Colonic mucosa (tissue), 4 donors: Measurements from ENCODE around the gene MTA1. TPM values are rescaled to one million over a fixed set of nuclear protein-coding genes. Genes with fewer than 3 reads are reported as not detected.

Experiments
- DNase-seq: peaks from one replicate; pipeline ENCODE4 v3.0.0-alpha.2; 2020
- H3K27ac ChIP-seq: fragments of 200-600 bp; one replicate; pipeline ENCODE4 v1.8.0; 2021
- H3K27me3 ChIP-seq: fragments of 200-600 bp; one replicate; pipeline ENCODE4 v1.8.0; 2021
- H3K36me3 ChIP-seq: fragments of 200-600 bp; one replicate; pipeline ENCODE4 v1.8.0; 2021
- H3K4me1 ChIP-seq: fragments of 200-600 bp; one replicate; pipeline ENCODE4 v1.8.0; 2021; ENCODE audit warnings: mild to moderate bottlenecking
- H3K4me3 ChIP-seq: fragments of 200-600 bp; one replicate; pipeline ENCODE4 v1.8.0; 2021
- H3K9ac ChIP-seq, 2 donors: one replicate each; pipeline ENCODE4 v1.7.0; 2013; ENCODE audit warnings: control low read depth in 2 of 2, low read depth in 2 of 2, low read length in 2 of 2
- H3K9me3 ChIP-seq: fragments of 200-600 bp; one replicate; pipeline ENCODE4 v1.8.0; 2021
- intact Hi-C: fragments of 100-400 bp; cut with DNase I; formaldehyde crosslinking; loops from one replicate; pipeline ENCODE4 v1.14.1; 2022
- total RNA-seq, 2 donors: library from RNA; stranded (reverse); fragmentation: NEBNext Ultra II Directional in 1 of 2; extraction: Animal tissue kit (Norgen Biotek cat#: 25700) in 1 of 2; gene quantifications; one replicate each; pipeline ENCODE4 v1.2.1, GENCODE V29; 2021
- TF ChIP-seq, protein P1 (sequence below): fragments of 200-600 bp; IDR thresholded peaks from one replicate; pipeline ENCODE4 v1.8.0; 2022; ENCODE audit warnings: antibody characterized with exemption, mild to moderate bottlenecking
- donor health status: healthy.
- donor health status: DM: no; HTN: no; CAD: no.
- donor health status: DM: no; HTN: no; CAD: no.

MTA1 gene
- total RNA-seq, 2 donors from 2014 or later: 47.0 to 90.2 TPM

DNA sequence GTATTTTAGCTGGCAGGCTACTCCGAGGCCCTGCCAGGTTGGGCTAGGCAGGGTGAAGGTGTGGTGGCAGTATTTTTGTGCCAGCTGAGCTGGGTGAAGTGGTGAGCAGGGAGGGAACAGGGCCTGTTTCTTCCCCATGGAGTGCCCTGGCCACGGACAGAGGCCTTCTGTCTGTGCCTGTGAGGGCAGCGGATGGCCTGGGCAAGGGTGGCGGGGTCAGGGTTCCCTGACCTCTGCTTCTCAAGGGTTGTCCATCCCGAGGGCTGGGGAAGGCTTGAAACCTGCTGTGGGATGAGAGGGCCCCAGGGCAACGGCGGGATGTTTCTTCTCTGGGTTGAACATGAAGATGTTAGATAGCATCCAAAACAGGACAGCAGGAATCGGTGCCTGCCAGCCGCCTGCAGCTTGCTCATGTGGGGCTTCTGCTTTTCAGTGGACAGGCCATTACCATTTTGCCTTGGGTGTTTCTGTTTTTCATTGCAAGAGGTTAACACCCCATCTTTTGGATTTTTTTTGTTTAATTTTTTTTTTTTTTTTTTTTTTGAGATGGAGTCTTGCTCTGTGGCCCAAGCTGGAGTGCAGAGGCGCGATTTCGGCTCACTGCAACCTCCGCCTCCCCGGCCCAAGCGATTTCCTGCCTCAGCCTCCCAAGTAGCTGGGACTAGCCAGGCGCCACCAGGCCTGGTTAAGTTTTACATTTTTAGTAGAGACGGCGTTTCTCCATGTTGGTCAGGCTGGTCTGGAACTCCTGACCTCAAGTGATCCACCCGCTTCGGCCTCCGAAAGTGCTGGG, 3.3 kb downstream of the MTA1 start:
- no peak overlapping the region for H3K4me3 ChIP-seq
- no peak overlapping the region for H3K9ac ChIP-seq
- TF ChIP-seq, protein P1, sequence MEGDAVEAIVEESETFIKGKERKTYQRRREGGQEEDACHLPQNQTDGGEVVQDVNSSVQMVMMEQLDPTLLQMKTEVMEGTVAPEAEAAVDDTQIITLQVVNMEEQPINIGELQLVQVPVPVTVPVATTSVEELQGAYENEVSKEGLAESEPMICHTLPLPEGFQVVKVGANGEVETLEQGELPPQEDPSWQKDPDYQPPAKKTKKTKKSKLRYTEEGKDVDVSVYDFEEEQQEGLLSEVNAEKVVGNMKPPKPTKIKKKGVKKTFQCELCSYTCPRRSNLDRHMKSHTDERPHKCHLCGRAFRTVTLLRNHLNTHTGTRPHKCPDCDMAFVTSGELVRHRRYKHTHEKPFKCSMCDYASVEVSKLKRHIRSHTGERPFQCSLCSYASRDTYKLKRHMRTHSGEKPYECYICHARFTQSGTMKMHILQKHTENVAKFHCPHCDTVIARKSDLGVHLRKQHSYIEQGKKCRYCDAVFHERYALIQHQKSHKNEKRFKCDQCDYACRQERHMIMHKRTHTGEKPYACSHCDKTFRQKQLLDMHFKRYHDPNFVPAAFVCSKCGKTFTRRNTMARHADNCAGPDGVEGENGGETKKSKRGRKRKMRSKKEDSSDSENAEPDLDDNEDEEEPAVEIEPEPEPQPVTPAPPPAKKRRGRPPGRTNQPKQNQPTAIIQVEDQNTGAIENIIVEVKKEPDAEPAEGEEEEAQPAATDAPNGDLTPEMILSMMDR: no peak
- H3K36me3 ChIP-seq: no peaks in the 10 kb centered on the region
- no peaks in the 10 kb centered on the region for H3K9me3 ChIP-seq
- H3K4me1 ChIP-seq: peaks cover 16% of the 10 kb centered on the region
- intact Hi-C loops: no loop called here
- DNase-seq: no peak
- no peak overlapping the region for H3K27ac ChIP-seq
- H3K27me3 ChIP-seq: no peaks in the 10 kb centered on the region

DNA sequence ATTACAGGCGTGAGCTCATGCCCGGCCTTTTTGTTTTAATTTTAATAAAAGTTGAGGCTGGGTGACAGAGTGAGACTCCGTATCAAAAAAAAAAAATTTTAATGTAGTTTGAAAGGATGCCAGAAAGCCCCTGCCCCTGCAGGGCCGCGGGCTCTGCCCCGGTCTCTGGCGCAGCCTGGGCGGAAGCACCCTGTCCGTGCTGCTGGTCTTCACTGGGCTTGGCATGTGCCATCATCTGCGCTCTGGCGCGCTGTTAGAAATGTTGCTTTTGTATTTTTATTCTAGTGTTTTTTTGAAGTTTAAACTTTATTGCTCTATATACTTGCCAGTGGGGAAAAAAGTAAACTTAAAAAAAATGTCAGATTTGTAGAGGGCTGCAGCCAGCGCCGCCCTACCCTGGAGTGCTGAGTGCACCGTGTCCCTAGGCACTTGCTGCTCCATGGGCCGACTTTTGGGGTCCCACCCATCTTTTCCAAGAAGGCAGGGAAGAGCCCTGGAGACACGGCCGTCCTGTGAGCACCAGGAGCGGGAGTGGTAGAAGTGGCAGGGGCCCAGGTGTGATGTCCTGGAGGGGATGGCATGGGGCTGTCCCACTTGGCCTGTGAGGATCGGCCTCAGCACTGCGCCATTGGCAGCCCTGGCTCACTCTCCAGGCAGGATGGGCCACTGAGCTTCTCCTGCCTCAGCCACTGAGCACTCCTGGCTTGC, 4.0 kb downstream of the MTA1 start:
- Histone ChIP-seq H3K9ac (no peak overlapping the region), H3K9me3 (no peaks in the 10 kb centered on the region), H3K27ac (no peak overlapping the region), H3K4me1 (peaks cover 14% of the 10 kb centered on the region), H3K4me3 (no peak overlapping the region), H3K27me3 (no peaks in the 10 kb centered on the region), H3K36me3 (no peaks in the 10 kb centered on the region)
- no peak for DNase-seq
- TF ChIP-seq, protein P1: no peak
- intact Hi-C loops: no loop called here

DNA sequence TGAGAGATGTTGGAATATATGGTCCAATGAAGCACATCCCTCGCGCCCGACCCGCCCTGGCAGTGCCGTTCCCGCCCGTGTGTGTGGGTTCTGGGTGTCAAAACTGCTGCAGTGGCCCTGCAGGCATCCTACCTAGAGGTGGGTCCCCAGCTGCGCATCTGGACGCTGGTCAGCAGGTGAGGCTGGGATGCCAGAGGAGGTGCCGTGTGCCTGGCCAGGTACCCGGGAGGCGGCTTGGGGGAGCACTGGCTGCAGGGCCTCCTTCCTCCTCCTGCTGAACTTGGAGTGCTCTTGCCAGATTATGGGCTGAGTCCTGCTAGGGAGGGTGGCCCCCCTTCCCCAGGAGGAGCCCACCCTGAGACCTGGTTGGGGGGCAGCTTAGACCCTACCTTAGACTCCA, 5.2 kb downstream of the MTA1 start:
- H3K9ac ChIP-seq: no peak overlapping the region
- no peak overlapping the region for H3K4me3 ChIP-seq
- no peak overlapping the region for H3K27ac ChIP-seq
- DNase-seq: no peak
- peaks cover 7% of the 10 kb centered on the region for H3K4me1 ChIP-seq
- intact Hi-C loops: no loop called here
- no peaks in the 10 kb centered on the region for H3K36me3 ChIP-seq
- H3K9me3 ChIP-seq: no peaks in the 10 kb centered on the region
- TF ChIP-seq, protein P1: no peak
- H3K27me3 ChIP-seq: no peaks in the 10 kb centered on the region

DNA sequence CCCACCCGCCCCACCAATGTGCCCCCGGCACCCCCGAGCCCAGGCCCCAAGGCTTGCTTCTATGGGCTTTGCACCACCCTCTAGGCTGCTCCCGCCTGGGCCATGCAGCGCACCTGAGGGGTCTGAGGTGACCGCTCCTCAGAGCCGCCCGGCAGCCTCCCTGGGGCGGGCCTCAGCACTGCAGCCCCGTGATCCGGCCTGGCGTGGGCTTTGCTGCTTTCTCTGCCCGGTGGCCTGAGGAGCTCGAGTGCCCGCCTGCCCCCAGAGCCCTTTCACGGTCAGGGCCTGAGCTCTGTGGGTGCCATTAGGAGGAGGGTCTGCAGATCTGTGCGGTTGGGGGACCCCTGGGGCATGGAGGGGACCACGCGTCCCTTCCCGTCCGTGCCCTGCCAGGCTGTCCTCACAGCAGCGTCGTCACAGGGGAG, 6.2 kb downstream of the MTA1 start:
- intact Hi-C loops: no loop called here
- TF ChIP-seq, protein P1: no peak
- H3K9me3 ChIP-seq: no peaks in the 10 kb centered on the region
- no peak overlapping the region for H3K9ac ChIP-seq
- no peak overlapping the region for H3K27ac ChIP-seq
- DNase-seq: no peak
- no peaks in the 10 kb centered on the region for H3K27me3 ChIP-seq
- H3K4me3 ChIP-seq: no peak overlapping the region
- H3K36me3 ChIP-seq: no peaks in the 10 kb centered on the region
- peaks cover 3% of the 10 kb centered on the region for H3K4me1 ChIP-seq

DNA sequence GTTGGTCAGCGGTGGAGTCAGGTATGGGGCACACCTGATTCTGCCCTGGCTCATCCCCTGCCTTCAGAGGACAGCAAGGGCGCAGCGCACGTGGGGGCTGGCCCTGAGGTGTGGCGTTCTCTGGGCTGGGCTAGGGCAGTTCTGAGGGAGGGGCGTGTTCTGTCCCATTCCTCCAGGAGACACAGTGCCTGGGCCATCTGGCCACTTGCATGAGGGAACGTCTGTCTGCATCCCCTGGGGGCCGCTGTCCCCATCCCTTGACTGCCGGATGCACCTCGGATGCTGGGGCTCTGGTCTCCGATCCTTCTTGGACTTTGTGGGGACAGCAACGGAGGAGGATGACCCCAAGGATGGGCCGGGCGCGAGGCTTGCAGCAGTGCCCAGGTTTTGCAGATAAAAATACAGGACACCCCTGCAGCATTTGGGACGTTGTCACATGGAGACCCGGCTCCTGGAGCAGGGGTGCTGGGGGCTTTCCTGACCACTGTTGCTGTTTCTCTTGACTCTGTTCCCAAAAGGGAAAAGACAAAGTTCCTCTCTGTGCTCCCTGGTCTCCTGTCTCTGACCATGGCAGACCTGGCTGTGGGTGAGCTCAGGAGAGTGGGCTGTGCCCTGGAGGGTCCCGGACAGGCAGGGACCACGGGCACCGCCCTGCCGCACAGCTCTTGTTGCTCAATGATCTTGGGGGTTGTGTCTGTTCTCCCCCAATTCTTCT, 6.9 kb downstream of the MTA1 start:
- H3K27me3 ChIP-seq: no peaks in the 10 kb centered on the region
- no peak for DNase-seq
- intact Hi-C loops: no loop called here
- no peaks in the 10 kb centered on the region for H3K36me3 ChIP-seq
- no peak overlapping the region for H3K9ac ChIP-seq
- H3K4me3 ChIP-seq: no peak overlapping the region
- TF ChIP-seq, protein P1: no peak
- H3K27ac ChIP-seq: no peak overlapping the region
- no peaks in the 10 kb centered on the region for H3K9me3 ChIP-seq
- no peaks in the 10 kb centered on the region for H3K4me1 ChIP-seq
